Measurements from ENCODE around the gene CFAP61. TPM values are rescaled to one million over a fixed set of nuclear protein-coding genes. Genes with fewer than 3 reads are reported as not detected.

CFAP61 gene
- total and polyA plus RNA-seq, 9 of the 15 experiments (the other 6 are each of a cell fraction or from before 2014, with no cell fraction given) = 0.11 TPM; not detected in 8

DNA sequence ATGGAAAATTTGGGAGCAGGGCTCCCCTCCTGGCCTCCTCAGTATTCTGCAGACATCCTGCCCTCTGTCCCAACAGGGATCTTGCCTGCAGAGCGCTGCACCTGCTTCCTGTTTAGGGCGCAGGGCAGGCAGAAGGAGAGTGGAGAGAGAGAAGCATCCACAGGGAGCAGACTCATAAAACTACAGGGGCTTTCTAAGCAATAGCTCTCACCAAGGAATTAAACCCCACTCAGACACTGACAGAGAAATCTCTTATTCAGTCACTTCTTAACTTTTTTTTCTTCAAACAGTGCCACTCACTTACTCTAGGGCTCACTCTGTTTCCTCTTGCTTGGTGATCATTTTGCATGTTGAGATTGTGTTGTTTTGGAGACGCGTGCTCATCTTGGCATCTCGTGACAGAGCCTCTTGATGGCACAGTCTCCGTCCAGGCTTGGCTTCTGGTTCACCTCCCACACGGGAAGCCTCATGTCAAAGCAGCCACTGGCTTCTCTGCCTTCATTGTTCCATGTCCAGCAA lies 162.5 kb downstream of the CFAP61 start:
- 4% methylated on average over 5 of the region's 7 CpGs for WGBS (ENCODE audit: insufficient coverage, low coverage, missing lambda C conversion rate)
- Histone ChIP-seq H4K20me1 (replicated peaks; ENCODE audit: control insufficient read depth, insufficient read depth, low read length) (no peaks in the 10 kb centered on the region), H3K9ac (ENCODE audit: insufficient read depth in 1 of 2, low read depth in 2 of 2, low read length in 2 of 2) (no peak overlapping the region), H3K36me3 (ENCODE audit: control insufficient read depth, insufficient read depth, low read length) (no peaks in the 10 kb centered on the region), H3K9me3 (replicated peaks; ENCODE audit: control insufficient read depth, insufficient read depth, low read depth, low read length) (no peaks in the 10 kb centered on the region), H3K4me2 (ENCODE audit: insufficient read depth, low read length) (no peak overlapping the region), H3K4me1 (replicated peaks in 1 of 2; ENCODE audit: control insufficient read depth in 2 of 2, insufficient read depth in 2 of 2, low read length in 2 of 2) (no peaks in the 10 kb centered on the region), H3K27me3 (ENCODE audit: control insufficient read depth in 2 of 2, insufficient read depth in 2 of 2, low read length in 2 of 2) (no peaks in the 10 kb centered on the region), H2AFZ (ENCODE audit: low read depth, low read length) (no peak overlapping the region), H3K4me3 (no peak overlapping the region), H3K79me2 (ENCODE audit: control insufficient read depth, insufficient read depth, low read length) (no peaks in the 10 kb centered on the region), H3K27ac (ENCODE audit: extremely low read depth, low read depth, low read length) (no peak overlapping the region), H3K9me1 (ENCODE audit: control insufficient read depth, insufficient read depth, low read length) (no peaks in the 10 kb centered on the region)
- ChIA-PET CTCF (ENCODE audit: low intra/inter-chr PET ratio) (no interaction called here), POLR2A (no interaction called here)
- no peak for TF ChIP-seq RNF2 (IDR thresholded peaks at IDR 0.05)
- TF ChIP-seq MAZ (CRISPR knock-in tag; conservative IDR thresholded peaks at IDR 0.05 in 1 of 2, IDR thresholded peaks at IDR 0.05 in 1 of 2) = no peak
- TF ChIP-seq ZFP30 (CRISPR knock-in tag; IDR thresholded peaks at IDR 0.05; ENCODE audit: borderline replicate concordance) = no peak
- no peak for TF ChIP-seq ZBTB5 (IDR thresholded peaks at IDR 0.05)
- no peak for TF ChIP-seq GATAD2A (IDR thresholded peaks at IDR 0.05)
- no peak for TF ChIP-seq RBM14 (IDR thresholded peaks at IDR 0.05; ENCODE audit: borderline replicate concordance, insufficient read depth, low read depth, low read length)
- no peak for TF ChIP-seq ZNF3 (CRISPR knock-in tag; IDR thresholded peaks at IDR 0.05)
- no peak for TF ChIP-seq ZNF324 (CRISPR knock-in tag; IDR thresholded peaks at IDR 0.05)
- TF ChIP-seq FOXO4 (CRISPR knock-in tag; IDR thresholded peaks at IDR 0.05) = no peak
- no peak for TF ChIP-seq CBFA2T3 (IDR thresholded peaks at IDR 0.05)
- no peak for TF ChIP-seq CTBP1 (IDR thresholded peaks at IDR 0.05; ENCODE audit: borderline replicate concordance)
- TF ChIP-seq DMBX1 (CRISPR knock-in tag; IDR thresholded peaks at IDR 0.05; ENCODE audit: borderline replicate concordance) = no peak
- no peak for TF ChIP-seq KDM2B (CRISPR knock-in tag; IDR thresholded peaks at IDR 0.05)
- TF ChIP-seq ZBTB7A (IDR thresholded peaks at IDR 0.05; ENCODE audit: borderline replicate concordance, control insufficient read depth, low read depth, low read length) = no peak
- TF ChIP-seq BACH1 (tag; IDR thresholded peaks at IDR 0.05) = no peak
- TF ChIP-seq, protein P1, sequence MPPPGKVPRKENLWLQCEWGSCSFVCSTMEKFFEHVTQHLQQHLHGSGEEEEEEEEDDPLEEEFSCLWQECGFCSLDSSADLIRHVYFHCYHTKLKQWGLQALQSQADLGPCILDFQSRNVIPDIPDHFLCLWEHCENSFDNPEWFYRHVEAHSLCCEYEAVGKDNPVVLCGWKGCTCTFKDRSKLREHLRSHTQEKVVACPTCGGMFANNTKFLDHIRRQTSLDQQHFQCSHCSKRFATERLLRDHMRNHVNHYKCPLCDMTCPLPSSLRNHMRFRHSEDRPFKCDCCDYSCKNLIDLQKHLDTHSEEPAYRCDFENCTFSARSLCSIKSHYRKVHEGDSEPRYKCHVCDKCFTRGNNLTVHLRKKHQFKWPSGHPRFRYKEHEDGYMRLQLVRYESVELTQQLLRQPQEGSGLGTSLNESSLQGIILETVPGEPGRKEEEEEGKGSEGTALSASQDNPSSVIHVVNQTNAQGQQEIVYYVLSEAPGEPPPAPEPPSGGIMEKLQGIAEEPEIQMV (tag; conservative IDR thresholded peaks at IDR 0.05; ENCODE audit: low read depth) = no peak
- no peak for FAIRE-seq
- DNase-seq (ENCODE audit: extremely low read depth in 1 of 4, low spot score in 3 of 4) = no peak
- intact Hi-C loops (cut with micrococcal nuclease) (no loop called here), in situ Hi-C loops (cut with MboI) (no loop called here)
- BruUV-seq (replicated peaks) = no TSS peak
- no peak for ATAC-seq
